ENCODE results near the gene TOR2A.
A peak's percentile ranks its signal among the peaks of the same experiment; 100 is the strongest.

Gene TOR2A

DNA sequence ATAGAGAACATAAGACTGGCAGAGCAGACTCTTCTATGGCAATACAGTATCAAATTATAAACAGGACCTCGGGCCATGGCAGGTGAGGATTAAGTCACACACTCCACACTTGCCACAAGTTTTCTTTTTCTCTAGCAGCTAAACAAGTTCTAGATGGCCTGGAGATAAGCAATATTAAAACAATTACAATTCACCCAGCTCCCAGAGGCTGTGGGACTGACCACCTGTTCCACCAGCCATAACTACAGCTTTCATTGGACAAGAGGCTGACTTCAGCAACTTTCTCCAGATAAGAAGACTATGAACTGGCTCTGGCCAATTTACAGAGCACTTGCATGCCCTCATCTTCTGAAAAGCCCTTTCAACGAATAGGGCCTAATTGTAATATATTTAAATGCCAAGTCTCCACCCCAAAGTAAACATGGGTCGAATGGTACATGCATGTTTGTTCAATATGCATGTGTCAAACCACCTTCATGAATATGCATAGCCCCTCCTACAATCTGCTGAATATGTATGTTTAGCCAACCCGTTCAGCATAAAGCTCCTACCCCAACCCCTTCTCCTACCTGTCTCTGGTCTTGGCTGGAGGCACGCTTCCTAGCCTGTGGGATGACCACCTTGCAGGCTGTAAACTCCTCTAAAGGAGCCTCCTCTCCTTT, 34.4 kb downstream of the TOR2A start:
- no peak overlapping the region for H3K4me3 ChIP-seq (ENCODE audit: low read length)
- H3K9ac ChIP-seq (ENCODE audit: low read length), result no peak overlapping the region
- no peaks in the 10 kb centered on the region for H3K9me3 ChIP-seq (ENCODE audit: control insufficient read depth, low read depth, low read length)
- no peaks in the 10 kb centered on the region for H3K27me3 ChIP-seq (ENCODE audit: control insufficient read depth, insufficient read depth, low read length)
- no peaks in the 10 kb centered on the region for H3K36me3 ChIP-seq (ENCODE audit: control insufficient read depth, low read depth, low read length)
- no peak overlapping the region for H3K27ac ChIP-seq (ENCODE audit: low read length)
- no peaks in the 10 kb centered on the region for H3K4me1 ChIP-seq (ENCODE audit: control insufficient read depth, low read depth, low read length)

DNA sequence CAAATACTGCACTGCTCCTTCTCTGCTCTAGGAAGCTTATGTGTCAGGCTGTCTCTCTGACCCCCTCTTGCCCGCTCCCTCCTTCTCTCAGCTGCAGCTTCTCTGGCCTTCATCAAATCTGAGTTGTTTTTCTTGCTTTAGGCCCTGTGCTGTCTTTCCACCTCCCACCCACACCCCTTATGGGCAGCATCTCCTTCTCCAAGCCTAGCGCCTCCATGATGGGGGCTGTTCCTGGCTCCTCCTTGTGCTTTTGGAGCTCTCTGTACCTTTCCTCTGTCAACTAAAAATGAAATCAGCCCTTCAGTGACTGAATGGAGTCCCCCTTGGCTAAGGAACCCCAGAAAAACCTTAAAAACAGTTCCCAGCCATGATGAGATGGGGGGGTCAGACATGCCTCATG, 35.0 kb downstream of the TOR2A start:
- H3K9ac ChIP-seq (ENCODE audit: low read length), result no peak overlapping the region
- H3K9me3 ChIP-seq (ENCODE audit: control insufficient read depth, low read depth, low read length), result no peaks in the 10 kb centered on the region
- no peaks in the 10 kb centered on the region for H3K36me3 ChIP-seq (ENCODE audit: control insufficient read depth, low read depth, low read length)
- H3K27ac ChIP-seq (ENCODE audit: low read length), result no peak overlapping the region
- no peak overlapping the region for H3K4me3 ChIP-seq (ENCODE audit: low read length)
- H3K27me3 ChIP-seq (ENCODE audit: control insufficient read depth, insufficient read depth, low read length), result no peaks in the 10 kb centered on the region
- H3K4me1 ChIP-seq (ENCODE audit: control insufficient read depth, low read depth, low read length), result no peaks in the 10 kb centered on the region

DNA sequence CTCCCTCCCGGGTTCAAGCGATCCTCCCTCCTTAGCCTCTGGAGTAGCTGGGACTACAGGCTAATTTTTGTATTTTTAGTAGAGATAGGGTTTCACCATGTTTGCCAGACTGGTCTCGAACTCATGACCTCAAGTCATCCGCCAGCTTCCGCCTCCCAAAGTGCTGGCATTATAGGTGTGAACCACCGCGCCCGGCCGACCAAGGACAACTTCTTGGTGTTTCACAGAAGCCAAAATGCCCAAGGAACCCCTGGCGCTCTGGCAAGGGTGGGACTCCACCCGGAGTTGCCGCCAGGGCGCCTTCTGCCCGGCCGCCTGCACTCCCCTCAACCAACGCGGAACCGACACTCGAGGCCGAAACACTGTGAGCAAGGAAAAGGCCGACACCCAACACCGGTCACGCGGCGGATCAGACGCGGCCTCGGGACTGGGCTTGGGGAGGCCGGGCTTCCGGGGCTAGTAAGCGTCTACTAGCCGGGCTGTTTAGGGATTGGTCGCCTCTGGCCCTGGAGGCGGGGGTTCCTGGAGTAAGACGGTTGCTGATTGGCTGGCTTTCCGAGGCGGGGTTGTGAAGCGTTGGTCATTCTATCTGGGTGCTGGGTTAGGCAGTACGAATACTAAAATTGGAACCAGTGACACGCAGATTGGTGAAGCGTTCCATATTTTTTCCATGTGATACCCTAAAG, 36.0 kb downstream of the TOR2A start:
- H3K9ac ChIP-seq (ENCODE audit: low read length), result peak overlapping the region; percentile 16

DNA sequence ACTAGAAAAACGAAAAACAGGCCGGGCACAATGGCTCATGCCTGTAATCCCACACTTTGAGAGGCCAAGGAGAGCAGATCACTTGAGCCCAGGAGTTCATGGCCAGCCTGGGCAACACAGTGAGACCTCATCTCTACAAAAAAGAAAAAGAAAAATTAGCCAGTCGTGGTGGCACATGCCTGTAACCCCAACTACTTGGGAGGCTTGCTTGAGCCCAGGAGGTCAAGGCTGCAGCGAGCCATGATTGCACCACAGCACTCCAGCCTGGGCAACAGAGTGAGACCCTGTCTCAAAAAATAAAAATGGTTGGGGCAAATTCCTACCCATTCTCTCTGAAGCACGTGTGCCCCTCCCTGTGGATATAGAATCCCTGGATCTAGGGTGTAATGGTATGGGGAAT, 36.7 kb downstream of the TOR2A start:
- no peaks in the 10 kb centered on the region for H3K4me1 ChIP-seq (ENCODE audit: control insufficient read depth, low read depth, low read length)
- H3K9me3 ChIP-seq (ENCODE audit: control insufficient read depth, low read depth, low read length), result no peaks in the 10 kb centered on the region
- no peaks in the 10 kb centered on the region for H3K27me3 ChIP-seq (ENCODE audit: control insufficient read depth, insufficient read depth, low read length)
- H3K4me3 ChIP-seq (ENCODE audit: low read length), result no peak overlapping the region
- H3K9ac ChIP-seq (ENCODE audit: low read length), result no peak overlapping the region
- no peaks in the 10 kb centered on the region for H3K36me3 ChIP-seq (ENCODE audit: control insufficient read depth, low read depth, low read length)
- no peak overlapping the region for H3K27ac ChIP-seq (ENCODE audit: low read length)

More for the DNA sequence above, 36.0 kb downstream of the TOR2A start:
- Histone ChIP-seq H3K27ac (ENCODE audit: low read length) (no peak overlapping the region), H3K27me3 (ENCODE audit: control insufficient read depth, insufficient read depth, low read length) (no peaks in the 10 kb centered on the region), H3K9me3 (ENCODE audit: control insufficient read depth, low read depth, low read length) (no peaks in the 10 kb centered on the region), H3K4me3 (ENCODE audit: low read length) (peak overlapping the region; percentile 52), H3K36me3 (ENCODE audit: control insufficient read depth, low read depth, low read length) (no peaks in the 10 kb centered on the region), H3K4me1 (ENCODE audit: control insufficient read depth, low read depth, low read length) (no peaks in the 10 kb centered on the region)

DNA sequence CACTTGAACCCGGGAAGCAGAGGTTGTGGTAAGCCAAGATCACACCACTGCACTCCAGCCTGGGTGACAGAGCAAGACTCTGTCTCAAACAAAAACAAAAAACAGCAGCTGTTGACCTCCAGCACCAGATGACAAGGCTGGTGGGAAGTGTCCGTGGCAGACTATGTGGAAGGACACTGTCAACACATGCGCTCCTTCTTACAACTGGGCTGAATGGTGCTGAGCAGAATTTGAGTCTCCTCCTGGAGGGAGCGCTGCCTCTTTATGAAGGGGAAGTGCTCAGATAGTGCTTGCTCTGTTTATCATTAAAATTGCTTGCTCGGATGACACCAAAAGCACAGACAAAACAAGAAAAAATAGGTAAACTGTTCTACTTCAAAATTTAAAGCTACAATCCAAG, 37.5 kb downstream of the TOR2A start:
- Histone ChIP-seq H3K9me3 (ENCODE audit: control insufficient read depth, low read depth, low read length) (no peaks in the 10 kb centered on the region), H3K27me3 (ENCODE audit: control insufficient read depth, insufficient read depth, low read length) (no peaks in the 10 kb centered on the region), H3K9ac (ENCODE audit: low read length) (no peak overlapping the region), H3K4me1 (ENCODE audit: control insufficient read depth, low read depth, low read length) (no peaks in the 10 kb centered on the region), H3K27ac (ENCODE audit: low read length) (no peak overlapping the region), H3K4me3 (ENCODE audit: low read length) (no peak overlapping the region), H3K36me3 (ENCODE audit: control insufficient read depth, low read depth, low read length) (no peaks in the 10 kb centered on the region)

DNA sequence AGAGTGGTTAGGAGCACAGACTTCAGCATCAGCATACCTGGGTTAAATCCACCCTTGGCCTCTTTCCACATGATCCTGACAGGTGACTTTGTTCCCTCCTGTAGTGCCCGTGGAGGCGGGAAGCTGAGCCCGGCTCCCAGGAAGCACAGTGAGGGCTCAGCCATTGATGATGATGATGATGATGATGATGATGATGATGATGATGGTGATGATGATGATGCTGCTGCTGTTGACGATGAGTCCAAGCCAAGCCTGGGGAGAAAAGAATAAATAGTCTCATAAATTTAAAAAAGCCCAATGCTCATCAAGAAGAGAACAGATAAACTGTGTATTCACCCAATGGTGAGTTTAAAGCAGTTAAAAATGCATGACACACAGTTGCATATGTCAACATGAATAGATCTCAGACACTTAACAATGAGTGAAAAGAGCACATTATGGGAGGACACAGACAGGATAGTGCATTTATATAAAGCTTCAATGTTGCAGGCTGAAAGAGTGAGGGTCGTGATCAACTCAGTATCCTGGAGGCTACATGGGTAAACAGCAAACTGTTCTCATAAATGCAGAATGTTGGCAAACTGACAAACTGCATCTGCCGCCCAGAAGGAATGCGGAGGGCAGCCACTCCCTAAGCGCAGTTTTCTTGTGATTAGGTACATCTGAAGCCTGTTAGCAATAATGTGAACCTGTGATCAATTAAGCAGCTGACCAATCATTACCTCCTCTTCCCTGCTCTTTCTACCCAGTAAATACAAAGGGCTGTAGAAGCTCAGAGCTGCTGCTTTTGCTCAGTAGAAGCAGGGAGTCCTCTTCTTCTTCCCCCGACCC, 40.0 kb downstream of the TOR2A start:
- Histone ChIP-seq H3K9ac (ENCODE audit: low read length) (no peak overlapping the region), H3K36me3 (ENCODE audit: control insufficient read depth, low read depth, low read length) (no peaks in the 10 kb centered on the region), H3K9me3 (ENCODE audit: control insufficient read depth, low read depth, low read length) (no peaks in the 10 kb centered on the region), H3K27ac (ENCODE audit: low read length) (no peak overlapping the region), H3K4me3 (ENCODE audit: low read length) (no peak overlapping the region), H3K4me1 (ENCODE audit: control insufficient read depth, low read depth, low read length) (no peaks in the 10 kb centered on the region), H3K27me3 (ENCODE audit: control insufficient read depth, insufficient read depth, low read length) (no peaks in the 10 kb centered on the region)

DNA sequence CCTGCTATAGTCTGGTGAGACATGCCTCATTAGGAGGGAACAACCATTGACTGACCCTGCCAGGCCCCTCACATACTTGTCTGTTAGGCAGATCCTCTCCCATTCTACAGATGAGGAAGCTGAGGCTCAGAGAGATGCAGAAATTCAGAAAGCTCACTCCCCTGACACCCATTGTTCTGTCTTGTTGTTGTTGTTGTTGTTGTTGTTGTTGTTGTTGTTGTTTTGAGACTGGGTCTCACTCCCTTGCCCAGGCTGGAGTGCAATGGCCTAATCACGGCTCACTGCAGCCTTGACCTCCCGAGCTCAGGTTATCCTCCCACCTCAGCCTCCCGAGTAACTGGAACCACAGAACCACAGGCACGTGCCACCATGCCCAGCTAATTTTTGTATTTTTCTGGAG, 41.4 kb downstream of the TOR2A start:
- H3K4me1 ChIP-seq (ENCODE audit: control insufficient read depth, low read depth, low read length), result no peaks in the 10 kb centered on the region

DNA sequence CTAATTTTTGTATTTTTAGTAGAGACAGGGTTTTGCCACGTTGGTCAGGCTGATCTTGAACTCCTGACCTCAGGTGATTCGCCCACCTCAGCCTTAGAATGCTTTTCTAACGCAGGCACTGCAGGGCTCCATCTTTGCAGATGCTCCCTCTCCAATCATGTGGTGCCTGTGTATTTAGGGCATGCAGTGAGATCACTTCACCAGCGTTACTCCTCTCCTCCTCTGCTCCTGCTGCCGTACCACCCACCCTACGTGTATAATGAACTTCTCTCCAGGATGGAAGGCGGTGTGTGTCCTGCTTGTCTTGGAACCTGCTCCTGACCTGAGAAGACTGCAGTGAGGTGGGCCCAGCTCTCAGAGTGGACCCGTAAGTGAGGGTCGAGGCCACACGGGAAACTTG, 42.0 kb downstream of the TOR2A start:
- H3K9ac ChIP-seq (ENCODE audit: low read length), result no peak overlapping the region
- no peak overlapping the region for H3K4me3 ChIP-seq (ENCODE audit: low read length)
- H3K27ac ChIP-seq (ENCODE audit: low read length), result no peak overlapping the region
- H3K27me3 ChIP-seq (ENCODE audit: control insufficient read depth, insufficient read depth, low read length), result no peaks in the 10 kb centered on the region
- no peaks in the 10 kb centered on the region for H3K9me3 ChIP-seq (ENCODE audit: control insufficient read depth, low read depth, low read length)
- no peaks in the 10 kb centered on the region for H3K36me3 ChIP-seq (ENCODE audit: control insufficient read depth, low read depth, low read length)
- no peaks in the 10 kb centered on the region for H3K4me1 ChIP-seq (ENCODE audit: control insufficient read depth, low read depth, low read length)

More for the DNA sequence above, 41.4 kb downstream of the TOR2A start:
- no peak overlapping the region for H3K9ac ChIP-seq (ENCODE audit: low read length)
- no peaks in the 10 kb centered on the region for H3K9me3 ChIP-seq (ENCODE audit: control insufficient read depth, low read depth, low read length)
- no peak overlapping the region for H3K4me3 ChIP-seq (ENCODE audit: low read length)
- no peaks in the 10 kb centered on the region for H3K36me3 ChIP-seq (ENCODE audit: control insufficient read depth, low read depth, low read length)
- H3K27ac ChIP-seq (ENCODE audit: low read length), result no peak overlapping the region
- no peaks in the 10 kb centered on the region for H3K27me3 ChIP-seq (ENCODE audit: control insufficient read depth, insufficient read depth, low read length)

DNA sequence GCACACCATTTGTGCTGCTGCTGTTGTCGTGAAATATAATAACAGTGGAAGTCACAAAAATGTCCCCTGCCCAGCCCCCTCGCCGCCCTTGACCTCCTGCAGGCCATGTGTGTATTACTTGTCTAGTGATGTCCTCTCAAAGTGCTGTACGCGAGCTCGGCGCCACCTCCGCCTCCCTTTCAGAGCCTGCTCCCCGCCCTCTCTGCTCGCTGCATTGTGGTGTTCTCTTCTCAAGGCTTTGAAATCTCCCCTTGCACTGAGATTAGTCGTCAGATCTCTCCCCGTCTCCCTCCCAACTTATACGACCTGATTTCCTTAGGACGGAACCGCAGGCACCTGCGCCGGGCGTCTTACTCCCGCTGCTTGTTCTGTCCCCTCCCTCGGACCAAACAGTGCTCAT, 43.0 kb downstream of the TOR2A start:
- Histone ChIP-seq H3K4me1 (ENCODE audit: control insufficient read depth, low read depth, low read length) (no peaks in the 10 kb centered on the region), H3K27me3 (ENCODE audit: control insufficient read depth, insufficient read depth, low read length) (no peaks in the 10 kb centered on the region), H3K9me3 (ENCODE audit: control insufficient read depth, low read depth, low read length) (no peaks in the 10 kb centered on the region), H3K9ac (ENCODE audit: low read length) (no peak overlapping the region), H3K4me3 (ENCODE audit: low read length) (no peak overlapping the region), H3K27ac (ENCODE audit: low read length) (no peak overlapping the region), H3K36me3 (ENCODE audit: control insufficient read depth, low read depth, low read length) (no peaks in the 10 kb centered on the region)

DNA sequence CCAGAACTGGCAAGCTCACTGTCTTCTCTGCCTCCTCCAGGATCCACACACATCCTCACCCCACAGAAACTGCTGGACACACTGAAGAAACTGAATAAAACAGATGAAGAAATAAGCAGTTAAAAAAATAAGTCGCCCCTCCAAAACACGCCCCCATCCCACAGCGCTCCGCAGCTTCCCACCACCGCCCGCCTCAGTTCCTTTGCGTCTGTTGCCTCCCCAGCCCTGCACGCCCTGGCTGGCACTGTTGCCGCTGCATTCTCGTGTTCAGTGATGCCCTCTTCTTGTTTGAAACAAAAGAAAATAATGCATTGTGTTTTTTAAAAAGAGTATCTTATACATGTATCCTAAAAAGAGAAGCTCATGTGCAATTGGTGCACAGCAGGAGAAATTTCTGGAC, 44.4 kb downstream of the TOR2A start:
- no peaks in the 10 kb centered on the region for H3K27me3 ChIP-seq (ENCODE audit: control insufficient read depth, insufficient read depth, low read length)
- no peaks in the 10 kb centered on the region for H3K4me1 ChIP-seq (ENCODE audit: control insufficient read depth, low read depth, low read length)
- no peak overlapping the region for H3K4me3 ChIP-seq (ENCODE audit: low read length)
- no peak overlapping the region for H3K27ac ChIP-seq (ENCODE audit: low read length)
- H3K9ac ChIP-seq (ENCODE audit: low read length), result no peak overlapping the region
- no peaks in the 10 kb centered on the region for H3K36me3 ChIP-seq (ENCODE audit: control insufficient read depth, low read depth, low read length)
- no peaks in the 10 kb centered on the region for H3K9me3 ChIP-seq (ENCODE audit: control insufficient read depth, low read depth, low read length)

DNA sequence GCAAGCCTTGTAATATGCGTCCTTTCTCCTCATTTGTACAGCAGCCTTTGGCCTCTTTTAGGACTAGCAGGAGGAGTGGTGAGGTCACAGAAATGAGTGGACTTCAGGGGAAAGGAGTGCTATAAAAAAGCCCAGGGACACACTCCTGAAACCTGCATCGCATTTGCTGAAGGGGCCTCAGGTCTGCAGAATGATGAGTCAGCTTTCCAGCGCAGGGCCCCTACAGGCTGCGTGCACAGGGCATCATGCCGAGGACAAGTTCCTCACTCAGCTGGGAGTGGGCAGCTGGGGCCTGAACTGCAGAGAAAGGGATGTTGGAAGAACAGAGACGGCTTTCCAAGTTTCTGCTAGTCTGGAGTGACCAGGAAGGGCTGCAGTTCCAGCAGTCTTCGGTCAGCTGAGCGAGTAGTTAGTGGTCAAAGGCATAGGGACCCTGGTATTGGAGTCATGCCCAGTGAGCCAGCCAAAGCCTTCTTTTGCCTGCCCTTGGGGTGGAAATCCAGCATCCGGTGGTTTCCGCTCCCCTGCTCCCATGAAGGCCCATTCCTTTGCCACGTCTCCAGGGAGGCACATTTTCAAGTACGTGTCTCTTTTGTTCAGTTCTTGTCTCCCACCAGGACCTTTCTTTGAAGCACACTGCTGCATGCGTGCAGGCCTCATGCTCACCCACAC, 45.6 kb downstream of the TOR2A start:
- no peak overlapping the region for H3K27ac ChIP-seq (ENCODE audit: low read length)
- no peaks in the 10 kb centered on the region for H3K36me3 ChIP-seq (ENCODE audit: control insufficient read depth, low read depth, low read length)
- no peak overlapping the region for H3K9ac ChIP-seq (ENCODE audit: low read length)
- H3K9me3 ChIP-seq (ENCODE audit: control insufficient read depth, low read depth, low read length), result no peaks in the 10 kb centered on the region
- no peak overlapping the region for H3K4me3 ChIP-seq (ENCODE audit: low read length)
- no peaks in the 10 kb centered on the region for H3K4me1 ChIP-seq (ENCODE audit: control insufficient read depth, low read depth, low read length)
- H3K27me3 ChIP-seq (ENCODE audit: control insufficient read depth, insufficient read depth, low read length), result no peaks in the 10 kb centered on the region

Measured in iPS-18a (cell line).